Measurements from ENCODE around the gene GPC6.

- TF ChIP-seq CTCF (IDR thresholded peaks at IDR 0.05): no peak
- no peak for TF ChIP-seq POLR2AphosphoS5 (IDR thresholded peaks at IDR 0.05)
Observed at GRCh38 chr13:94248454-94249228, 1022.0 kb downstream of the GPC6 start.
